GM12878 (cell line): ENCODE results near the gene GNAI2. TPM values are rescaled to one million over a fixed set of nuclear protein-coding genes. Genes with fewer than 3 reads are reported as not detected.

ENCODE experiments used
- ATAC-seq: fragments of 200-7000 bp; cut with Tn5 transposase; 3 replicates; pipeline ENCODE4 v1.9.1; 2020; ENCODE audit warnings: mild to moderate bottlenecking, moderate library complexity
- BruUV-seq: library from RNA; stranded (reverse); fragments of 400-500 nt; replicated peaks from 2 replicates; lab custom pipeline; 2021; lab: Mats Ljungman, UMichigan
- CTCF ChIA-PET: fragments of 300-600 bp; sonication (Branson Sonifier 250); formaldehyde crosslinking; extraction: SDS; loops from one replicate; lab custom pipeline; 2021; ENCODE audit warnings: inconsistent platforms; lab: Yijun Ruan, JAX
- POLR2A ChIA-PET: fragments of 350-600 bp; formaldehyde crosslinking; extraction: SDS; loops from one replicate; lab custom pipeline; 2021; ENCODE audit warnings: inconsistent platforms; lab: Charles Lee
- RAD21 ChIA-PET: fragments of 300-600 bp; sonication (Branson Sonifier 250); formaldehyde crosslinking; loops from one replicate; lab custom pipeline; 2023; ENCODE audit warnings: antibody characterized with exemption; ENCODE audit not compliant: unreplicated experiment; lab: Charles Lee
- SMC1A ChIA-PET: fragments of 300-600 bp; sonication (Branson Sonifier 250); formaldehyde crosslinking; loops from one replicate; lab custom pipeline; 2023; ENCODE audit not compliant: unreplicated experiment, uncharacterized antibody; lab: Charles Lee
- DNase-seq: peaks from one replicate; pipeline ENCODE4 v3.0.0-alpha.2; 2011; ENCODE audit warnings: low read depth, low spot score
- FAIRE-seq: peaks from 3 replicates; lab custom pipeline; 2011; peaks lifted over from hg19 to GRCh38; lab: Jason Lieb, UNC
- H2AFZ ChIP-seq: 2 replicates; pipeline ENCODE4 v1.6.0; 2011; ENCODE audit warnings: low read depth, low read length, control low read depth; ENCODE audit not compliant: control insufficient read depth
- H3K27ac ChIP-seq: 2 replicates; pipeline ENCODE4 v1.5.1; 2011; ENCODE audit warnings: control low read depth; ENCODE audit not compliant: control insufficient read depth, insufficient read depth
- H3K27me3 ChIP-seq, 2 experiments: replicated peaks in 1 of 2; 2 replicates each; pipeline versions ENCODE4 v1.6.0 to v1.6.1; 2011; ENCODE audit warnings: low read length in 1 of 2; ENCODE audit not compliant: control insufficient read depth in 2 of 2, insufficient read depth in 2 of 2
- H3K36me3 ChIP-seq, 2 experiments: 2 replicates each; pipeline ENCODE4 v1.5.1; 2011; ENCODE audit warnings: low read length in 1 of 2; ENCODE audit not compliant: control insufficient read depth in 2 of 2, insufficient read depth in 2 of 2
- H3K4me1 ChIP-seq: 2 replicates; pipeline ENCODE4 v1.6.1; 2011; ENCODE audit warnings: mild to moderate bottlenecking, low read length, moderate library complexity, mixed read lengths; ENCODE audit not compliant: control insufficient read depth, insufficient read depth
- H3K4me2 ChIP-seq: 2 replicates; pipeline ENCODE4 v1.6.0; 2011; ENCODE audit warnings: control low read depth; ENCODE audit not compliant: control insufficient read depth, insufficient read depth
- H3K4me3 ChIP-seq: fragments of 200-600 bp; sonication (generic); 2 replicates; pipeline ENCODE4 v1.5.1; 2016
- H3K79me2 ChIP-seq: 2 replicates; pipeline ENCODE4 v1.6.0; 2011; ENCODE audit warnings: low read length; ENCODE audit not compliant: control insufficient read depth, insufficient read depth
- H3K9ac ChIP-seq: 2 replicates; pipeline ENCODE4 v1.8.0; 2011; ENCODE audit warnings: low read length, control low read depth, mixed read lengths; ENCODE audit not compliant: control insufficient read depth, insufficient read depth
- H3K9me3 ChIP-seq: replicated peaks from 3 replicates; pipeline ENCODE4 v1.5.1; 2011; ENCODE audit warnings: mild to moderate bottlenecking, low read length; ENCODE audit not compliant: control insufficient read depth, insufficient read depth
- H4K20me1 ChIP-seq: 2 replicates; pipeline ENCODE4 v1.6.0; 2011; ENCODE audit not compliant: control insufficient read depth, insufficient read depth
- CHD1 ChIP-seq: IDR thresholded peaks from 2 replicates; pipeline ENCODE4 v1.6.1; 2012; ENCODE audit warnings: low read depth, low read length, improper control_type of control experiment
- ESRRA ChIP-seq: IDR thresholded peaks from 2 replicates; pipeline ENCODE4 v1.6.1; 2012; ENCODE audit warnings: mild to moderate bottlenecking, low read length, improper control_type of control experiment
- RAD21 ChIP-seq: IDR thresholded peaks from 2 replicates; pipeline ENCODE4 v1.6.1; 2011; ENCODE audit warnings: mild to moderate bottlenecking, low read depth, low read length, moderate library complexity; ENCODE audit not compliant: insufficient read depth
- STAT3 ChIP-seq: IDR thresholded peaks from 2 replicates; pipeline ENCODE4 v1.6.1; 2011; ENCODE audit warnings: low read depth, low read length, improper control_type of control experiment
- SUPT20H ChIP-seq: IDR thresholded peaks from 2 replicates; pipeline ENCODE4 v1.6.1; 2011; ENCODE audit warnings: low read depth, mild to moderate bottlenecking, low read length, moderate library complexity, borderline replicate concordance; ENCODE audit not compliant: control insufficient read depth
- YY1 ChIP-seq: IDR thresholded peaks from 2 replicates; pipeline ENCODE4 v1.6.1; 2011; ENCODE audit warnings: low read depth, mild to moderate bottlenecking, low read length
- ZNF207 ChIP-seq: fragments of 450-650 bp; IDR thresholded peaks from 2 replicates; pipeline ENCODE4 v1.6.1; 2014; ENCODE audit warnings: antibody characterized with exemption, mild to moderate bottlenecking, borderline replicate concordance
- ZNF384 ChIP-seq: IDR thresholded peaks from 2 replicates; pipeline ENCODE4 v1.6.1; 2012; ENCODE audit warnings: low read depth, mild to moderate bottlenecking, low read length, improper control_type of control experiment, borderline replicate concordance
- WGBS: methylation state at CpG from one replicate; pipeline ENCODE4 v1.1.6; 2016; ENCODE audit warnings: low lambda C conversion rate; ENCODE audit not compliant: insufficient replicate concordance, insufficient coverage; ENCODE audit errors: missing lambda C conversion rate; 5-methylcytosine and 5-hydroxymethylcytosine counted together
- in situ Hi-C: fragments of 300-500 bp; cut with MboI; formaldehyde crosslinking; loops from 9 replicates; pipeline ENCODE4 v1.14.3; 2018; ENCODE audit warnings: mixed read lengths
- intact Hi-C: fragments of 100-400 bp; cut with micrococcal nuclease; formaldehyde crosslinking; loops from one replicate; pipeline ENCODE4 v1.14.2; 2022; ENCODE audit not compliant: unreplicated experiment
- polyA plus RNA-seq, 11 experiments: library from polyadenylated mRNA; depleted of rRNA in 4 of 11; unstranded in 6 of 11; stranded (reverse) in 5 of 11; fragments of >200 nt; fragmentation: Nextera tagmentation in 4 of 11; fragmentation: Illumina TruSeq in 1 of 11; extraction: Ambion mirVana in 4 of 11; extraction: Trizol in 1 of 11; gene quantifications; 1 replicate in 1 of 11; 2 replicates in 10 of 11; pipeline versions ENCODE4 v1.2.1 to v1.2.3, GENCODE V29; 2011 to 2016; ENCODE audit warnings: inconsistent platforms in 2 of 11, missing spikeins in 2 of 11, low read depth in 1 of 11
- total RNA-seq, 4 experiments: library from RNA; depleted of rRNA in 3 of 4; stranded (reverse); fragments of >200 nt in 3 of 4; fragmentation: Illumina TruSeq in 1 of 4; extraction: Trizol in 1 of 4; gene quantifications; 2 replicates each; pipeline versions ENCODE4 v1.2.1 to v1.2.3, GENCODE V29; 2013 to 2021
- TF ChIP-seq, protein P1 (sequence below): fragments of 450-650 bp; IDR thresholded peaks from 2 replicates; pipeline ENCODE4 v1.6.1; 2016; ENCODE audit warnings: mild to moderate bottlenecking

Gene GNAI2
- total and polyA plus RNA-seq, 10 of the 15 experiments (the other 5 are each of a cell fraction or from before 2014, with no cell fraction given), result 5.0 to 346 (median 237) TPM

DNA sequence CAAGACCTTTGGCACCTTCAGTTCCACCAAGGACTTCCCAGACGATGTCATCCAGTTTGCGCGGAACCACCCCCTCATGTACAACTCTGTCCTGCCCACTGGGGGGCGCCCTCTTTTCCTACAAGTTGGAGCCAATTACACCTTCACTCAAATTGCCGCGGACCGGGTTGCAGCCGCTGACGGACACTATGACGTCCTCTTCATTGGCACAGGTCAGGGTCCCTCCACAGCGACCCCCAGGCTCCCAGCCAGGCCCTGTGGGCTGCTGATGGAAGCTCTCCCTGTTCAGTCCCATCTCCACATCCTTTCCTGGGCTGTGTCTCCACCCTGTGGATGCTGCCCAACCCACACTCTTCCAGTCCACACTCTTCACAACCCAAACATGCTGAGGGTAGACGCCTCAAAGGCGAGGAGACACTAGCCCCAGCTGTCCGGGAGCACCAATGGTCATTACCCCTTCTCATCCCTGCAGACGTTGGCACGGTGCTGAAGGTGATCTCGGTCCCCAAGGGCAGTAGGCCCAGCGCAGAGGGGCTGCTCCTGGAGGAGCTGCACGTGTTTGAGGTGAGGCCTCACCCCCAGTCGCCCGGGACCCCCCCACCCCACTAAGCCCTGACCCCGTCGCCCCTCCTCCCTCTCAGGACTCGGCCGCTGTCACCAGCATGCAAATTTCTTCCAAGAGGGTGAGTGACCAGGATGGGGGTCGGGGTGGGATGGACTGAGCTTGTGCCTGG is 38.5 kb downstream of the GNAI2 start (continued):
- TF ChIP-seq, protein P1, sequence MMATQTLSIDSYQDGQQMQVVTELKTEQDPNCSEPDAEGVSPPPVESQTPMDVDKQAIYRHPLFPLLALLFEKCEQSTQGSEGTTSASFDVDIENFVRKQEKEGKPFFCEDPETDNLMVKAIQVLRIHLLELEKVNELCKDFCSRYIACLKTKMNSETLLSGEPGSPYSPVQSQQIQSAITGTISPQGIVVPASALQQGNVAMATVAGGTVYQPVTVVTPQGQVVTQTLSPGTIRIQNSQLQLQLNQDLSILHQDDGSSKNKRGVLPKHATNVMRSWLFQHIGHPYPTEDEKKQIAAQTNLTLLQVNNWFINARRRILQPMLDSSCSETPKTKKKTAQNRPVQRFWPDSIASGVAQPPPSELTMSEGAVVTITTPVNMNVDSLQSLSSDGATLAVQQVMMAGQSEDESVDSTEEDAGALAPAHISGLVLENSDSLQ, result peak; percentile 34
- peak; percentile 37; the same call in 1 of the 2 replicates for TF ChIP-seq RAD21

DNA sequence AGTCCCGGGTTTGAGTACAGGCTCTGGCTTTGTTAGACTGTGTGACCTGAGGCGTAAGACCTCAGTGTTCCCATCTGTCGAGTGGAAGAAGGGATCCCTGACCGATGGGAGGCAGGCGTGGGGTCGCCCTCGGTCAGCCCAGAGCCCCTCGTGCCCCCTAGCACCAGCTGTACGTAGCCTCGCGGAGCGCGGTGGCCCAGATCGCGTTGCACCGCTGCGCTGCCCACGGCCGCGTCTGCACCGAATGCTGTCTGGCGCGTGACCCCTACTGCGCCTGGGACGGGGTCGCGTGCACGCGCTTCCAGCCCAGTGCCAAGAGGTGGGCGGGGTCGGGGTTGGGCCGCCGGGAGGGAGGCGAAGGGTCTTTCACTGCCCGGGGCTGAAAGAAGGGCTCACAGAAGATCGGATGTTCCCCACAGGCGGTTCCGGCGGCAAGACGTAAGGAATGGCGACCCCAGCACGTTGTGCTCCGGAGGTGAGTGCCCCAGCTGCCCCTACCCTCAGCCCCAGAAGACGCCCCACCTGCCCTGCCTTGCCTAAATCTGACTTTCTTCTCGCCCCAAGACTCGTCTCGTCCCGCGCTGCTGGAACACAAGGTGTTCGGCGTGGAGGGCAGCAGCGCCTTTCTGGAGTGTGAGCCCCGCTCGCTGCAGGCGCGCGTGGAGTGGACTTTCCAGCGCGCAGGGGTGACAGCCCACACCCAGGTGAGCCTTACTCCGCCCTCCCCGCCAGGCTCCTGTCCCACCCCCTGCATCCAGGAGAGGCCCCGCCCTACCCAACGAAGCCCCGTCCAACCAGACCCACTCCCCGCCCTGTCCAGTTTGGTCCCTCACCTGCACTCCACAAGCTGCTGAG is 39.4 kb downstream of the GNAI2 start:
- RAD21 ChIA-PET, result interaction anchor here (0.6 kb wide), 3 partner anchors 46 to 336 kb away, joined by 3 to 6 read pairs (median 3); no protein-coding TSS in a partner anchor
- no TSS peak for BruUV-seq
- CTCF ChIA-PET, result interaction anchor here (1.0 to 1.4 kb wide), 6 partner anchors 13 to 50 kb away, joined by 3 to 5 read pairs (median 4); partner anchors contain the start of gene GNAI2

More for the DNA sequence above, 39.4 kb downstream of the GNAI2 start:
- no peak for TF ChIP-seq CHD1
- TF ChIP-seq ESRRA, result no peak
- no peak for TF ChIP-seq YY1
- TF ChIP-seq STAT3, result no peak
- TF ChIP-seq ZNF207, result no peak
- no peak for TF ChIP-seq ZNF384
- no peak for TF ChIP-seq SUPT20H
- Histone ChIP-seq H3K27me3 (peaks cover 7 to 8% of the 10 kb centered on the region in 2 experiments; a peak in 3 of 4 replicates), H3K36me3 (no peaks in the 10 kb centered on the region), H3K4me1 (peaks cover 6% of the 10 kb centered on the region), H2AFZ (no peak overlapping the region), H3K79me2 (no peaks in the 10 kb centered on the region), H3K4me3 (no peak overlapping the region), H3K27ac (no peak overlapping the region), H3K9me3 (no peaks in the 10 kb centered on the region), H4K20me1 (no peaks in the 10 kb centered on the region), H3K4me2 (no peak overlapping the region), H3K9ac (no peak overlapping the region)
- intact Hi-C loops (no loop called here), in situ Hi-C loops (no loop called here)
- DNase-seq (no peak), ATAC-seq (no peak), FAIRE-seq (no peak)
- ChIA-PET POLR2A (no interaction called here), SMC1A (interaction anchor here (0.8 kb wide), 1 partner anchor 15 kb away, joined by 3 read pairs; no protein-coding TSS in a partner anchor)
- WGBS, result 10% methylated on average over 60 of the region's 65 CpGs
